Cardiac muscle cell (in vitro differentiated cells and primary cell): ENCODE data around the gene CELF2. TPM values are rescaled to one million over a fixed set of nuclear protein-coding genes. Genes with fewer than 3 reads are reported as not detected.
"Not testable (repeated sequence)": the region's sequence is repeated elsewhere in the genome, so short reads cannot be mapped to it uniquely, and the experiment has no call there.

ENCODE experiments used
- DNase-seq, 2 donors: peaks; one replicate each; pipeline versions ENCODE4 v3.0.0 to v3.0.0-alpha.2; 2010 to 2017; ENCODE audit warnings: low read depth in 1 of 2, low spot score in 1 of 2
- H3K27ac ChIP-seq: fragments of 200-600 bp; sonication (generic); 2 replicates; pipeline ENCODE4 v1.5.1; 2016
- H3K27me3 ChIP-seq: fragments of 200-600 bp; sonication (generic); 2 replicates; pipeline ENCODE4 v1.6.0; 2016; ENCODE audit warnings: control low read depth
- H3K36me3 ChIP-seq: fragments of 200-600 bp; sonication (generic); 2 replicates; pipeline ENCODE4 v1.5.1; 2016; ENCODE audit warnings: control low read depth
- H3K4me1 ChIP-seq: fragments of 200-600 bp; sonication (generic); 2 replicates; pipeline ENCODE4 v1.8.1; 2017; ENCODE audit warnings: low read depth, mild to moderate bottlenecking, mixed run types
- H3K4me3 ChIP-seq: fragments of 200-600 bp; sonication (generic); 2 replicates; pipeline ENCODE4 v1.5.1; 2016; ENCODE audit warnings: mild to moderate bottlenecking
- H3K9me3 ChIP-seq: fragments of 200-600 bp; sonication (generic); 2 replicates; pipeline ENCODE4 v1.5.1; 2017; ENCODE audit warnings: low read depth, mild to moderate bottlenecking, control low read depth
- polyA plus RNA-seq: library from polyadenylated mRNA; unstranded; fragments of >200 nt; fragmentation: Nextera tagmentation; extraction: Ambion mirVana; gene quantifications from 2 replicates; pipeline ENCODE4 v1.2.1, GENCODE V29; 2016
- total RNA-seq: library from RNA; depleted of rRNA; stranded (reverse); fragments of >200 nt; gene quantifications from 2 replicates; pipeline ENCODE4 v1.2.3, GENCODE V29; 2016
- TF ChIP-seq, protein P1 (sequence below): IDR thresholded peaks from 2 replicates; pipeline ENCODE4 v1.5.1; 2012; ENCODE audit warnings: low read depth, mild to moderate bottlenecking, low read length

CELF2 gene
- total and polyA plus RNA-seq, 2 experiments from 2014 or later, result 66.9 to 82.7 TPM

DNA sequence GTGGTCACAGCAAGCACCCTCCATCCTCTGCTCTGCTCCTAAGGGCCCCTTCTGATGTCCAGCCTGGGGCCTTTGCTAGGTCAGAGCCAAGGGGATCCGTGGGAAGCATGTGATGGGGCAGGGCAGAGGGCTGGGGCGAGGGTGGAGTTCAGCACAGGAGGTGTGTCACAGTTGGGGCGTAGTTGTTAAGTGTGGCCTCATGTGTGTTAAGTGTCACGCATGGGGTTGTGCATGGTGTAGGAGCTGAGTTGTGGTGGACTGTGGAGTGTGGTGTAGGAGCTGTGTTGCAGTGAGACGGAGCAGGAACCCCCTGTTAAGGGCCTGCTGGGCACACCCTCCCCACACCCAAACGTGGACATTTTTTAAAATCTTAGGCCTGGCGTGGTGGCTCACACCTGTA, 345.8 kb downstream of the CELF2 start:
- H3K36me3 ChIP-seq, result no peaks in the 10 kb centered on the region
- no peak overlapping the region for H3K4me3 ChIP-seq
- no peaks in the 10 kb centered on the region for H3K27me3 ChIP-seq
- no peaks in the 10 kb centered on the region for H3K9me3 ChIP-seq
- DNase-seq, result no peak
- TF ChIP-seq, protein P1, sequence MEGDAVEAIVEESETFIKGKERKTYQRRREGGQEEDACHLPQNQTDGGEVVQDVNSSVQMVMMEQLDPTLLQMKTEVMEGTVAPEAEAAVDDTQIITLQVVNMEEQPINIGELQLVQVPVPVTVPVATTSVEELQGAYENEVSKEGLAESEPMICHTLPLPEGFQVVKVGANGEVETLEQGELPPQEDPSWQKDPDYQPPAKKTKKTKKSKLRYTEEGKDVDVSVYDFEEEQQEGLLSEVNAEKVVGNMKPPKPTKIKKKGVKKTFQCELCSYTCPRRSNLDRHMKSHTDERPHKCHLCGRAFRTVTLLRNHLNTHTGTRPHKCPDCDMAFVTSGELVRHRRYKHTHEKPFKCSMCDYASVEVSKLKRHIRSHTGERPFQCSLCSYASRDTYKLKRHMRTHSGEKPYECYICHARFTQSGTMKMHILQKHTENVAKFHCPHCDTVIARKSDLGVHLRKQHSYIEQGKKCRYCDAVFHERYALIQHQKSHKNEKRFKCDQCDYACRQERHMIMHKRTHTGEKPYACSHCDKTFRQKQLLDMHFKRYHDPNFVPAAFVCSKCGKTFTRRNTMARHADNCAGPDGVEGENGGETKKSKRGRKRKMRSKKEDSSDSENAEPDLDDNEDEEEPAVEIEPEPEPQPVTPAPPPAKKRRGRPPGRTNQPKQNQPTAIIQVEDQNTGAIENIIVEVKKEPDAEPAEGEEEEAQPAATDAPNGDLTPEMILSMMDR, result no peak
- no peaks in the 10 kb centered on the region for H3K4me1 ChIP-seq
- no peak overlapping the region for H3K27ac ChIP-seq

DNA sequence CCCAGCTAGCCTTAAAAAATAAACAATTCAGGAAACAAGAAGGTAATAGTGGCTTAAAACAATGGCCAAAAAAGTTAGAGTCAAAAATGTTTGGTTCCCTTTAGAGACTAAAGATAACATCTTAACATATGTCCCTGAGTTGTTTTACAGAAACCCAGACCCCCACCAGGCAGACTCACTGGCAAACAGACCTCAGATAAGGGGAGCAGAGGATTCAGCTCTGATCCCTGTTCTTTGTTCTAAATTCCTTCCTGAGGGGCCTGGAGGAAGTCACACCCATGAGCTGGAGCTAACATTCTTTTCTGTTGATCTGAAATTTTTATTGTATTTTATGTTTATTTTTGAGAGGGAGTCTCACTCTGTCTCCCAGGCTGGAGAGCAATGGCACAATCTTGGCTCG, 346.6 kb downstream of the CELF2 start:
- H3K4me3 ChIP-seq, result no peak overlapping the region
- no peaks in the 10 kb centered on the region for H3K36me3 ChIP-seq
- no peaks in the 10 kb centered on the region for H3K9me3 ChIP-seq
- no peaks in the 10 kb centered on the region for H3K27me3 ChIP-seq
- TF ChIP-seq, protein P1, result no peak
- H3K27ac ChIP-seq, result no peak overlapping the region
- no peaks in the 10 kb centered on the region for H3K4me1 ChIP-seq
- DNase-seq, result no peak

DNA sequence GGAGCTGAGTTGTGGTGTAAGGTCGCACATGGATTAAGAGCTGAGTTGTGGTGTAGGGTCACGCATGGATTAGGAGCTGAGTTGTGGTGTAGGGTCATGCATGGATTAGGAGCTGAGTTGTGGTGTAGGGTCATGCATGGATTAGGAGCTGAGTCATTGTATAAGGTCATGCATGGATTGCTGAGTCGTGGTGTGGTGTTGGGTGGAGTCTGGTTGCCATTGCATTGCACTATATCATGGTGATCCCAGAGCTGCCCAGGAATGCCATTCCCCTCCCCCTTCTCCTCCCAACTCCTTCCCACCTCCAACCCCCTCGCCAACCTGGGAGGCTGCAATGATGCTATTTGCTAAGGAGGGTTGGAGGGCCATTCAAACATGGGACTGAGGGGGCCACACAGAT, 349.2 kb downstream of the CELF2 start:
- not testable (repeated sequence) for H3K9me3 ChIP-seq, H3K36me3 ChIP-seq, H3K27me3 ChIP-seq, DNase-seq, H3K4me1 ChIP-seq, H3K27ac ChIP-seq, H3K4me3 ChIP-seq

DNA sequence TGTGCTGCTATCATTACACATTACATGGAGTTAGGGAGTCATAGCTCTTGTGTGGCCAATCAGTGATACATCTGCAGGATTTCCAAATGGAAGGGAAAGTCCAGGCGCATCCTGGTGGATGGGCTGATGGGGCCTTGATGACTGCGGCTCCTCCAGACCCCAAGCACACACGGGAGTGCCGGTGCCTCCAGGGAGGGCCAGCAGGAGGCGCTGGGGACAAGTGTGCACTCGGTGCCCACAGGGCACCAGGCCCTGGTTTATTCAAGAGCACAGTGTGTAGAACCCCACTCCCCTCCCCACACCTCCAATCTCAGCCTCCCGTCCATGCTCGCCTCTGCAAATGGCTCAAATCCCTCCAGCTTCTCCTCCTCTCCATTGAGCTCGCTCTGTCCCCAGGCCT, 349.8 kb downstream of the CELF2 start:
- TF ChIP-seq, protein P1, result no peak
- Histone ChIP-seq H3K9me3 (no peaks in the 10 kb centered on the region), H3K4me3 (no peak overlapping the region), H3K4me1 (no peaks in the 10 kb centered on the region), H3K36me3 (no peaks in the 10 kb centered on the region), H3K27ac (no peak overlapping the region), H3K27me3 (no peaks in the 10 kb centered on the region)
- DNase-seq, result no peak

DNA sequence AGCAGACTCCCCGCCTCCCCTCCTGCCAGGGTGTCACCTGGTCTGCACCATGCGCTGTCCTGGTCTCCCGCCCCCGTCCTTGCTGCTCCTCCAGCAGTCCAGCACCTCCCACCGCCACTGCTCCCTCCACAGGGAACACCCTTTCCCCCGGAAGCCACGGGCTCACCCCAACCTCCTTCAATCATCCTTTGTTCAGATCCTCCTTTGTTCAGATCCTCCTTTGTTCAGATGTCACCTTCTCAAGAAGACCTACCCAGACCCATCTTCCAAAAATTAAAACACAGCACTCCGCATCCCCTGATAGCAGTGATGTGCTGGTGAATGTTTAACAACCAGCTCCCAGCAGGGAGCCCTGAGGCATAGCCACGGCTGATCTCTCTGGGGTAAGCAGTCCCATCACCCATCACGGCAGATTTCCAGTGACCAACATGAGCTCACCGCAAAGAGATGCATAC, 356.1 kb downstream of the CELF2 start:
- TF ChIP-seq, protein P1, result no peak
- Histone ChIP-seq H3K4me3 (no peak overlapping the region), H3K27me3 (no peaks in the 10 kb centered on the region), H3K9me3 (no peaks in the 10 kb centered on the region), H3K36me3 (no peaks in the 10 kb centered on the region), H3K4me1 (no peaks in the 10 kb centered on the region), H3K27ac (no peak overlapping the region)
- DNase-seq, result no peak

DNA sequence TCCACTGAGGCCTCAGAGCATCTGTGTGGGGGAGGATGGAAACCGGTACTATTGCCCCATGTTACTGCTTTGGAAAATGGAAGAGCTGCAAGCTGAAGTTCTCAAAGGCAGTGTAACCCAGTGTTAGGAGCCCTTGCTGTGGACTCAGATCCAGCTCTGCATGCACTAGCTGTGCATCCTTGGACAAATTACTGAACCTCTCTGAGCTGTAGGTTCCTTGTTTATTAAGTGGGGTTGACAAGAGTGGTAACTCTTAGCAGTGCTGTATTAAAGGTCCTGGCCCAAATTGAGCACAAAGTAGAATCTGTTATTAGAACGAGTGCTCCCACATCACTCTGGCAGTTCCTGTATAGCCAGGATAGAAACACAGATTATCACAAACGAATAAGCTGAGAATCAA, 359.6 kb downstream of the CELF2 start:
- Histone ChIP-seq H3K9me3 (no peaks in the 10 kb centered on the region), H3K27ac (no peak overlapping the region), H3K27me3 (no peaks in the 10 kb centered on the region), H3K36me3 (no peaks in the 10 kb centered on the region), H3K4me3 (no peak overlapping the region), H3K4me1 (no peaks in the 10 kb centered on the region)
- DNase-seq, result no peak
- TF ChIP-seq, protein P1, result no peak
